ENCODE data around the gene USH2A.

GRCh38 chr1:215651867-215652266 is 771.4 kb downstream of the USH2A start:
- TF ChIP-seq CTCF (IDR thresholded peaks at IDR 0.05) (no peak), POLR2A (IDR thresholded peaks at IDR 0.05) (no peak), EP300 (IDR thresholded peaks at IDR 0.05) (no peak)

All from tibial nerve (tissue), 4 donors.